DMS79 (cell line): ENCODE data around the gene SAC3D1.

Source experiments
- DNase-seq: peaks from one replicate; lab custom pipeline; 2025; lab: John Stamatoyannopoulos, UW

SAC3D1 gene

DNA sequence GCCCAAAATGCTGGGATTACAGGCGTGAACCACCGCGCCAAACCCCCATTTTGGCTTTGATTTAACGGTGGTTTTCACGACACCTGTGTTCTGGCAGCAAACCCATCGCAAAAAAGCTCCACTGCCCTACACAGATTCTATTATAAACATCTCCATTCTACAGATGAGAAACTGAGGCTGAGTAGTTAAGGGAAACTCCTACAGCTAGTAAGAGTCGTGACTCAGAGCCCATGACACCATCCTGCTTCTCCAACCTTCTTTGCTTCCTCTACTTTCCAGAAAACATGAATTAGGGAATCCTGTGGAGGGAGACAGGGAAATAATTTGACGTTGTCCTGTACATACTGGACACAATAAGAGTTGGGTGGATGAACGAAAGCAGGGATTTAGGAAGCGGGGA is 14.2 kb upstream of the SAC3D1 start:
- DNase-seq: no peak

DNA sequence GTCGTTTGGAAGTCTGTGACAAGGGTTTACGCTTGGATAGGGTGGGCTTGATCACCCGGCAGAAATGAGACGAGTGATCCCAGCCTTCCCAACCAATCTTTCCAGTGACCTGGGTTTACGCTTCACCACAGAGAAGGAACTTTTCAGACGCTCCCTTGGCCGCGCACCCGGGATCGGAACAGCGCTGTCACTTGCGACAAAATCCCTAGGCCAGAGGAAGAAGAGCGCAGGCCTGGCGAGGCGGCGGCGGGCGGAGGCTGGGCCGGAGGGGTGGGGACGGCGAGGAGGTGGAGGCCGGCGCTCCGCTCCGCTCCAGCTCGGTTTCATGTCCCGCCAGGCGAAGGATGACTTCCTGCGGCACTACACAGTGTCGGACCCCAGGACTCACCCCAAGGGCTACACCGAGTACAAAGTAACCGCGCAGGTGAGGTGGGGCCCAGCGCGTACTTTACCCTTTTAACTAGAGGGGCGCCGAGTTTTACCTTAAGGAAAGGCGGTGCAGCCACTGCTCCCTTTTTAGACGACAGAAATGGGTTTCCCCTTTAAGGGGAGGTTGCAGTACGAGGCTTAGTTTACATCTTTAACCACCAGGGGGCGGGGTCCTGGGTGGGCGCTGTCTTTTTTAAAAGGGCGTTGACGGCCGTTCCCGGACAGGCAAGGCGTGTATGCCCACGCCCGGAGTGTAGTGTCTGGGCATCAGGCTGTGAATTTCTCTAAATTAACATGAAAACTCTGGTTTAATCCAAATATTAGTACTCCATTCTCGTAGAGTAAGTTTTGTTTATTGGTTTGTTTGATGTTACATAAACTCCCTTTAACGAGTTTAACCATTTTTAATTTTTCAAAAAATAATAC is 13.6 kb upstream of the SAC3D1 start, which contains the start of gene SNX15:
TSS of gene SNX15 (plus strand) at position 227 of the 855 bp plus-strand sequence. CDS start at position 326, 99 bp downstream.
- peak; percentile 94 for DNase-seq

DNA sequence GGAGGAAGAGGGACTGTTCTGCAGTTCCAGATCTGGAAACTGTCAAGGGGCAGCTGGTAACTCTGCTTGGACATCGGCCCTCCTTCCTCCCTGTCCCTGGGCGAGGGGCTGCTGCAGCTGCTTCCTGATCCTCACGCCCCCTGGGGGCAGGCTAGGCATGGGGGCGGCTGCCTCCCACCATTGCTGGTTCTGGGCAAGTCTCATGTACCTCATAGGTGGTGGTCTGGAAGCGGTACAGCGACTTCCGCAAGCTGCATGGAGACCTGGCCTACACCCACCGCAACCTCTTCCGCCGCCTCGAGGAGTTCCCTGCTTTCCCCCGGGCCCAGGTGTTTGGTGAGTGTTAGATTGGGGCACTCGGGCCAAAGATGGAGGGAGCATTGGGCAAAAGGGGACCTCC is 8.8 kb upstream of the SAC3D1 start:
- no peak for DNase-seq

DNA sequence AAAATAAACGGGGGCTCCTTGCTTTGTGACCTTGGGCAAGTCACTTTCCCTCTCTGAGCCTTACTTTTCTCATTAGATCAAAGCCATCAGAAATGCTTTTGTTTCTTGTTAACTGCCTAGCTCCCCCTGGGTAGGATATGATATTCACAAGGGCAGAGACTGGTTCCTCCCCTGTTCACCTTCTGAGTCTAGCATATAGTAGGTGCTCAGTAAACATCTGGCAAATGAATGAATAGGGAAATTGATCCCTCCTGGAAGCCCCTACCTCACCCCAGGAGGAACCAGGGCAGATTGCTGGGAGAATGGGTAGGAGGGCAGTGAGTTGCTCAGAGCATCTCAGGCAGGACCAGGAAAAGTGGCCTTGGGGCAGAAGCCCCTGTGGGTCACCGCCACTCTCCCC is 6.6 kb upstream of the SAC3D1 start:
- DNase-seq: no peak

DNA sequence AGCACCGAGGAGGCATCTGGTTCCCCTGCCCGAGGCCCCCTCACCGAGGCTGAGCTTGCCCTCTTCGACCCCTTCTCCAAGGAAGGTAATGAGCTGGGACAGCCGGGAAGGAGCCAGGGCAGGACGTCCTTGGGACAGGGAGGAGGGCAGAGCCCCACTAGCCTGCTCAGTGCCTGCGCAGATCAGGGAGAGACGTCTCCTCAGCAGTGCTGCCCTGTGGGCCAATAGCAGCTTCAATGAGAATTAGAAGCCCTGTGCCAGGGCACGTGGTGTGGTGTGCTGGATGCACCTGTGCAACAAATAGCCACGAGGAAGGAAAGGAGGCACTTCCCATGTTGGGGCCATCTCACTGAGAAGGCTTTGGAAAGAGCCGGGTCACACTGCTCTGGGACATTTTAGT is 5.4 kb upstream of the SAC3D1 start:
- no peak for DNase-seq

DNA sequence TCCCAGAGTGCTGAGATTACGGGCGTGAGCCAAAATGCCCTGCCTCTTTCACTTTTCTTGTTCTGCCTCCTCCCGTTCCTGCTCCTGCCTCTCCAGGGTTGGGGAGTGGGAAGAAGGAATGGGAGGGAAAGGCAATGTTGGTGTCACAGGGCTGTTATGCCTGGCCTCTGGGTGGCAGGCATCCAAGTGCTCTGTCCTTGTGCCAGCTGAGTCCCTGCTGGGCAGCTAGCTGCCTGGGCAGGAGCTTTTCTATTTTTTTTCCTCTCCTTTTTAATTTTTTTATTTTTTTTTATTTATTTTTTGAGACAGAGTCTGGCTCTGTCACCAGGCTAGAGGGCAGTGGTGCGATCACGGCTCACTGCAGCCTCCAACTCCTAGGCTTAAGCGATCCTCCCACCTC is 4.1 kb upstream of the SAC3D1 start:
- no peak for DNase-seq

DNA sequence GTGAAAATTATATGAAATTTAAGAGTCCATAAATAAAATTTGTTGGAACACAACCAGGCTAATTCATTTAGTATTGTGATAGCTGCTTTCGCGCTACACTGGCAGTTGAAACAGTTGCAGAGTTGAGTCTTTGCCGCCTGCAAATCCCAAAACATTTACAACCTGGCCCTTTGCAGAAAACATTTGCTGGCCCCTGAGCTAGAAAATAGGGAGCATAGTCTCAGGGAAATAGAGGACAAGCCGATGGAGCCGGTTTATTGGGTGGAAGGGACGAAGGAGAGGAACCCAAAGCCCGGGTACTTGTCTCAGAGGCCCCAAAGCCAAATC is 527 bp upstream of the SAC3D1 start:
- no peak for DNase-seq

DNA sequence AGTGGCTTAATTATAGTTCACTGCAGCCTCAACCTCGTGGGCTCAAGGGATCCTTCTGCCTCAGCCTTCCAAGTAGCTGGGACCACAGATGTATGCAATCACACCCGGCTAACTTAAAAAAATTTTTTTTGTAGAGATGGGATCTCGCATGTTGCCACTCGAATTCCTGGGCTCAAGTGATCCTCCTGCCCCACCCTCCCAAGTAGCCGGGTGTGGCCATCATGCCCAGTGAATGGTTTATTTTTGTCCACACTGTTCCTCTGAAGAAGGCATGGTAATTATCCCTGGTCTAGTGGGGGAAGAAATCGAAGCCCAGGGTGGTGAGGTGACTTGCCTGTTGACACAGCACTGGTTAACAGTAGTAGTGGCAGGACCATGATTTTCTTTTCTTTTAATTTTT is 1.9 kb downstream of the SAC3D1 start:
- no peak for DNase-seq

DNA sequence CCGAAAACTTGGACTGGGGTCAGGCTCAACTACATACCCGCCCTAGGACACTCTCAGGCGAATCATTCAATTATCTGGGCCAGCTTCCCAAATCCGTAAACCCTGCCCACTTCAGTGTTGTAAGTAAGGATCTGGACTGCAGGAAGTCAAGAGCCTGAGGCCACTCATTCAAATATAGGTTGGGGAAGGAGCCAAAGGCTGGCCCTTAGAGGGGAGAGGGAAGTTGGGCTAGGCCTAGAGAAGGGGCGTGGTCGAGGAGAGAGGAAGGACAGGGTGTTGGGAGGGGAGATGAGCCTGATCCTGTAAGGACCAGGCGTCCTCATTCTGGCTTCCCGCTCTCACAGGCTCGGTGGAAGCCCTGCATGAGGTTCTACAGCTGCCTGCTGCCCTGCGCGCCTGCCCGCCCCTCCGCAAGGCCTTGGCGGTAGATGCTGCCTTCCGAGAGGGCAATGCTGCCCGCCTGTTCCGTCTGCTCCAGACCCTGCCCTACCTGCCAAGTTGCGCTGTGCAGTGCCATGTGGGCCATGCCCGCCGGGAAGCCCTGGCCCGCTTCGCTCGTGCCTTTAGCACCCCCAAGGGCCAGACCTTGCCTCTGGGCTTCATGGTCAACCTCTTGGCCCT is 3.0 kb downstream of the SAC3D1 start:
- no peak for DNase-seq

DNA sequence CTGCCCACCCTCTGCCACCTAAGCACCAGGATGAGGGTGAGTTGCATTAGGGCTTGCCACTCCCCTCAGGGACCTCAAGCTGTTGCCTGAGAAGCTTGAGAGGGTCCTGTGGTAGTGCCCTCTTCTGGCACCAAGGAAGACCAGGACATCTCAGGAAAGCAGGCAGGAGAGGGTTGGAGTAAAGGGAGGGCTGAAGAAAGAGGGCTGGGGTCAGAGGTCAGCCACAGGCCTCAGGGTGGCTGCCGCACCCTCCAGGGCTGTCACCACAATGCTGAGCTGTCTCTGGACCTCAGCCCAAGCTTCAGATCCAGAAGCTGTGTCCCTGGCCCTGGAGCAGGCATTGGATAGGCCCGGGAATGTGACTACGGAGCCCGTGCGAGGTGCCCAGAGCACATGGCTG is 4.1 kb downstream of the SAC3D1 start:
- DNase-seq: no peak

DNA sequence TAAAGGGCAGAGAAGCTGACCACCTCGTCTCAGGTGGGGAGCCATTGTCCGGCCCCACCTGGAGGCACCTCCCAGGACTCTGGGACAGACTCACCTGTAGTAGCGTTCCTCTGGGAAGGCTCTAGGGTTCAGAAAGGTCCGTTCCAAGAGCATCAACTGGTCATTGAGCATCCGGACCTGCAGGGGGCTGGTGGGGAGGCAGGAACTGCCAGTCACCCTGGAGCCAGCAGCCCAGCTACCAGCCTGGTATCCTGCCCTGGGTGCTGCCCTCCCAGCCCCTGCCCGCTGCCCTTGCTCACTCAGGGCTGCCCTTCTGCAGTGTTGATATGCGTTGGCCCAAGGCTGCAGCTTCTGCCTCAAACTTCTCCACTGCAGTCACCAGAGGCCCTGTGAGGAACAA is 4.7 kb downstream of the SAC3D1 start:
- no peak for DNase-seq

DNA sequence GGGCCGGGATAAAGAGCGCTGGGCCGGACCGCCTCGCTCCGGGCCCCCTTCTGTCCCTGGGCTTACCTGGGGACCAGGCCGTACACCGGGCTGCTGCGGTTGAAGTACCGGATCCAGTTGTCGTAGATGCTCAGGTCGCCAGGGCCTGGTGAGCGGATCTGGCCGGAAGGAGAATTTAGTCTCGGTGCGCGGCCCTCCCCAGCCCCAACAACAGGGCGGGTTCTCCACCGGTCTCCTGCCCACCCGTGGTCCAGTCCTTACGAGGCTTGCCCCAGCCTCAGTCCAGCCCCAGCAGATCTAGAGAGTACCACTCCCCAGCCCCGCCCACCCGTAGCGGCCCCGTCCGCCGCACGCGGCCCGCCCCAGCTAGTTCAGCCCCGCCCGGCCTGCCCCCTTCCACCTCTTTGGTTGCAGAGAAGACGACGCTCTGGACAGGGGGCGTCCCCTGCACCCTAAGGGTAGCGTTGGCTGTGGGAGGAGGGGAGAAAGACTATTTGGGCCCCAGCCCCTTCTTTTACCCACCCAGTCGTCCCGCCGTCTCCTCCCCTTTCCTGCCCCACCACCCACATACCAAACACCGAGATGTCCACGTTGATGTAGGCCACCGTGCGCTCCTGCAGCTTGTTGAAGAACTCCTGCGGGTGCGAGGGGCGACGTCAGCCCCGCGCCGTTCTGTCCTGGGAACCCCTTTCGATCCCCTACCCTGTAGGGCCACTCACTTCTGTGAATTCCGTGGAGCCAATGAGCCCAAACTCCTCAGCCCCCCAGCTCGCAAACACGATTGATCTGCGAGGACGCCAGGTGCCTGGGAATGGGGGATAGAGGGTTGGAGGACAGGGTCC is 6.8 kb downstream of the SAC3D1 start:
- DNase-seq: no peak

DNA sequence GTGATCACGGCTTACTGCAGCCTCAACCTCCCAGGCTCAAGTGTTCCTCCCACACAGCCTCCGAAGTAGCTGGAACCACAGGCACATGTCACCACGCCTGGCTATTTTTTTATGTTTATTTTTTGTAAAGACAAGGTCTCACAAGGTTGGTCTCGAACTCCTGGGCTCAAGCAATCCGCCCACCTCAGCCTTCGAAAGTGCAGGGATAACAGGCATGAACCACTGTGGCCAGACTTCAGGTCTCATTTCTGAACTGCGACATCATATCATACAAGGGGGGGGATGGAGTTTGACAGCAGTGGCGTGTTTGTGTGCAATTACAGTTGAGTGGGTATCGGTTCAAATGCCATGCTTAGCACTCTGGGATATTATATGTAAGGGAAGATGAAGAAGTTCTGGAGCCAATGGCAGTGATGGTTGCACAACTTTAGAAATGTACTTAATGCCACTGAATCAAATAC is 10.4 kb downstream of the SAC3D1 start:
- DNase-seq: no peak

DNA sequence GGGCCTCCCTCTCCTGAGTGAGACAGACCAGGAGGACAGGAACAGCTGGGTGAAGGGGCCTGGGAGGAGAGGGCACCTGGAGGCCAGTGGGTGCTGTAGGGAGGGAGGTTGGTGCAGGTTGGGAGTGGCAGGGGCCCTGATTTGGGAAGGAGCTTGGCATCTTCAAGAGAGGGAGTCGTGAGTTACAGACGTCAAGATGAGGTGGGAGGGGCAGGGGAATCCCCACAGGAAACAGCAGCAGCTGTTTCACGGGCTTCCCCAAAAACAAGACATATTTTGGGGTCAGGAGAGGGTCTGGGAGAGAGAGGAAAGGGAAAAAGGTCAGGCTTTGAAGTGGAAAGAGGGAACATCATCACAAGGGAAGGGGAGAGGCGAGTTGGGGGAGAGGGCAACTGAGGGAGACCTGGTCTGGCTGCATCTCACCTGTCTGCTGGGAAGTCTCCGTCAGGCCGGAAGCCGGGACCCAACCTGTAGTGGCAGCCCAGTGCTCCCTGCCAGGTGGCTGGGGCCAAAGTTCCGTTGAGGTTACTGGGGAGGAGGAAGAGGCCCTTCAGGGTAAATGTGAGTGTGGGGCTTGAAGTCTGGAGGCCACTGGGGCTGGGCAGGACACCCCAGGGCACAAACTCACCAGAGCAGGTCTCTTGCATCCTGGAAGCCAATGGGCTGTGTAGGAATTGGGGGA is 13.0 kb downstream of the SAC3D1 start:
- DNase-seq: no peak

DNA sequence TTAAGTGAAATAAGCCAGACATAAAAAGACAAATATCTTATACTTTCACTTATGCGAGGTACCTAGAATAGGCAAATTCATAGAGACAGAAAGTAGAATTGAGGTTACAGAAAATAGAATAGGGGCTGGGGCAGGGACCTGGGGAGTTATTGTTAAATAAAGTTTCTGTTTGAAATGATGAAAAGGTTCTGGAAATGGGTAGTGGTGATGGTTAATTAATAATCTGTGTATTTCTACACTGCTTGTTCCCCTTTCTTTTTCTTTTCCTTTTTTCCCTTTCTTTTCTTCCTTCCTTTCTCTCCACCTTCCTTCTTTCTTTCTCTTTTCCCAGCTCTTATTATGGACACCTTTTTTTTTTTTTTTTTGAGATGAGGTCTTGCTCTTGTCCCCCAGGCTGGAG is 14.5 kb downstream of the SAC3D1 start:
- DNase-seq: no peak

DNA sequence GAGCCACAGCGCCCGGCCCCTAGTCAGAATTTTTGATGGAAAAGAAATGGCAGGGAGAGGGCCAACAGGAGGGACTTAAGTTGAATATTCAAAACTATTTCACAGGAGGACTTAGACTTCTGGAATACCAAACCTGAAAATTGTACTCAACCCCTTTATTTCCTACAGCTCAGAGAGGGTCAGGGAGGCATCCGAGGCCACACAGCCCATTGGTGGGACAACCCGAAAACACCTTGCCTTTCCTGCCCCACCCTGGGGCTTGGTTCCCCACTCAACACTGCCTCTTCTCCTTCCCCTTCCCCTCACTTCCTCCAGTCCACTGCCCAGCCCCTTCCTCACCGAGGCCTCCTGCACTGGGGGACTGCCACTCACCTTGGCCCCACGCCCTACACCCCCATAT is 16.0 kb downstream of the SAC3D1 start:
- no peak for DNase-seq

DNA sequence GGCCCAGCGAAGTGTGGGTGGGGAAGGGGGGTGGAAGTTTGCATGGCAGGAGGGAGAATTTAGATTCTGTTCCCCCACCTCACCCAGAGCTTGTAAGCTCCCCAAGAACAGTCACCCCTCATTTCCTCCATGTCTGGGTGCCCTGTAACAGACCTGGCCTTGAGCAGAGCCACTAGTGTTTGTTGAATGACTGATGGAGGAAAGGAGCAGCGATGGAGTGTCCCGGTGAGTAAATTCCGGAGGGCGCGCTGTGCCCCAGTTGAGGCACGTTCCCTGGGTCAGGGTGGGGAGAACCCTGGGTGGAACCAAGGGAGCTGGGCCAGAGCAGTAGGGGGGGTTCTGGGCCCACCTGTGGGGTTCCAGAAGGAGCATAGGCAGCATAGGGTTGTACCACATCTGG is 16.5 kb downstream of the SAC3D1 start:
- DNase-seq: no peak

DNA sequence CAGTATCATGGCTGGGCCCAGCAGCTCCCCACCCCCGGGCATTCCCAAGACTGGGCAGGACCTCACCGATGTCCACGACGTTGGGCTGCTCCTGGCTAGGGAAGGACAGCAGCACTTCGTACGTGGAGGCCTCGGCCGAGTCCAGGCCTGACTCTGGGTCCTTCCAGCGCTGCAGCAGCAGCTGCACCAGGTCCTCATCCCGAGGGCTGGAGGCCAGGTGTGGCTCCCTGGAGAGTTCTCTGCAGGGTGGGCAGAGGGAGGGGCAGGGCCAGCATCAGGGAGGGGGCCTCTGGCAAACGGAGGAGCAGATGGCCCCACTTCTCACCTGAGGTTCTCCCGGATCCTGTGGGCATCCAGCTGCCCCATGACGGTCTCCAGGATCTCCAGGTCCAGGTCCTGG is 17.0 kb downstream of the SAC3D1 start:
- no peak for DNase-seq

DNA sequence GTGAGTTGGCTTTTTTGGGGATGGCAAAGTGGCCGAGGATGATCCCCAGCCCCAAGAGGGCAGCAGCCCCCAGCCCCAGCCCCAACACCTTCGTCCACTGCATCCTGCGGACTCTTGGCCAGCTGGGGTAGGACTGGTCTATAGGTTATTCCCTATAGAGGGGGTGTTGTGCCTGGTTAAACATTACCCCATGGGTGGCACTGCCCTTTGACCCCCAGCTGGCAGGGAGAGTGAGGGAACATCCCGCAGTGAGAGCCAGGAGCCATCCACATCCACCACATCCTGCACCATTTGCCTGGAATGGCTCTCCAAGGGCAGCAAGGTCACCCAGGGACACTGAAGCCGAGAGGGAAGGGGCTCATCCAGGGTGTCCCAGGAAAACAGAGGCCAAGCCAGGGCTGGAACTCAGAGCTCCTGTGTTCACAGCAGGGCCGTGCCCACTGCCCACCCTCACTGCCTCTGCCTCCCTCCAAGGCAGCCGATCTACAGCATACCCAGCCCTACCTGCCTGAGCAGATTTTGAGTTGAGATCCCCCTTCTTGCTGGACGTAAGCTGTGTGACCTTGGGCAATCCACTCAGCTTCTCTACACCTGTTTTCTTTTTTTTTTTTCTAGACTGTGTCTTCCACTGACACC is 17.5 kb downstream of the SAC3D1 start, which contains the start of gene NAALADL1:
TSS of gene NAALADL1 (minus strand) at position 135 of the 636 bp plus-strand sequence. CDS start at position 103, 32 bp downstream.
- no peak for DNase-seq

DNA sequence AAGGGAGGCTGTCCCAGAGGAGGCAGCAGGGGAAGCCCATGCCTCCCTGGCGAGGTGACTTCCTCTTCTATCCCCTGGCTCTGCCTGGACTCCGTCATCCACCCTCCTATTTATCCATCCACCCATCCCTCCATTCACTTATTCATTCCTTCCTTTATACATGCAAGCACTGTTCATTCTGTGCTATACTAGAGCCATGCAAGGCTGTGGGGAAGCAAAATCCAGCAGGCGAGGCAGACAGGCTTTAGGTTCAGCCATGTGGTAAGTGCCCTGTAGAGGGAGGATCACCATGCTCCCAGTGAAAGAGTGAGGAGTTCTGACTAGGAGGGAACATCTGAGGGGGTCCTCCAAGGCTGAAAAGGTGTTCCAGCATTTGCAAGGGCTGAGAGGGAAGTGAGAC is 18.5 kb downstream of the SAC3D1 start:
- no peak for DNase-seq

DNA sequence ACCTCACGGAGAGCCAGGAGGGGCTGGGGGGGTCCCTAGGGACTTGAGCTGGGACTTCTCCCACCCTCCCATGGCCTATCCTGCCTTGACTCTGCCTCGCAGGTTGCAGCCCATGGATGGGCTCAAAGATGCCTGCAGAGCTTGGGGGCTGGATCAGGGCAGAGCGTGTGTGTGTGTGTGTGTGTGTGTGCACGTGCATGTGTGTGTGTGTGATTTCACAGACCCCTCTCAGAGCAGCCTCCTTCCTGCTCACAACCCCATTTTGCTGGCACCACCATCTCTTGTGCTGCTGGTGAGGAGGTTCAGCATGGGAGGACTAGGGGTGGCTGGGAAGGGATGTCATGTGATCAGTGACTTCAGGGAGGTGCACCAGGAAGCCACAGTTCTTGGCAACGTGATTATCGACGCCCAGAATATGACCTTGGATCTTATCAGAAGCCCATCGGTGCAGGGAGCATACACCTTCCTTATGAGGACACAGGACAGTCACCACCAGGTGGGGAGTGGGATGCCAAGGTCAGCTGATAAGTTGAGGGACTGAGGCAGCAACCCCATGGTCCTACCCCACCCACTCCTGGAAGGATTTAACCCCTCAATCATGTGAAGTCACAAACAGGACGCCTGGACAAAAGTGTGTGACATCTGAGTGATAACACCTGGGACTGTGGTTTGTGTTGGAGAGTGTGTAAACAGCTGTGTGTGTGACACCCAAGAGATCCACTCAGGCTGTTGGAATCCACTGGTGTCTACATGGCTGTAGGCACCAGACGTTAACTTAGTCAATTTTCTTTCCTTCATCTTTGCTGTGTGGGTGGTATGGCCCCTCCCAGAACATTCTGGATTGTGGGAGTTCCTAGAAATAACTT is 19.2 kb downstream of the SAC3D1 start:
- no peak for DNase-seq
